ENCODE results near the gene FIGNL2. TPM values are rescaled to one million over a fixed set of nuclear protein-coding genes. Genes with fewer than 3 reads are reported as not detected.

Gene FIGNL2
- total RNA-seq, 1 donor from 2014 or later = 9.3 TPM

DNA sequence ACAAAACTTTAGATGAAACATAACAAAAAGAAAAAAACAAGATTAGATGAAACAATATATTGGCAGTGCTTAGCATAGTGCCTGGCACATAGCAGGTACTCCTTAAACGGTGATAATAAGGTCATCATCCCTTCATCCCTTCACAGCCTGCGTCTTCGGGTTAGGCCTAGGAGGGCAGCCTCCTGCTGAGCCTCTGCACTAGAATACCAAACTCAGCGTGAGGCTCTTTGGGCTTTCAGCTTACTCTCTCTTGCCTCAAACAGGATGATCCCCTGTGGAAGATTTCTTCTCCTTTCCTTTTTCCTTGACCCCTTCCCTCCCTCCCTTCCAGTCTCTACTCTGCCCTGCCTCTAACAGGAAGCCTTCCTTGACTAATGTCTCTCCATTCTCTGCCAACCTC, 14.4 kb upstream of the FIGNL2 start:
- TF ChIP-seq EZH2 (IDR thresholded peaks at IDR 0.05) = no peak
- TF ChIP-seq, protein P1, sequence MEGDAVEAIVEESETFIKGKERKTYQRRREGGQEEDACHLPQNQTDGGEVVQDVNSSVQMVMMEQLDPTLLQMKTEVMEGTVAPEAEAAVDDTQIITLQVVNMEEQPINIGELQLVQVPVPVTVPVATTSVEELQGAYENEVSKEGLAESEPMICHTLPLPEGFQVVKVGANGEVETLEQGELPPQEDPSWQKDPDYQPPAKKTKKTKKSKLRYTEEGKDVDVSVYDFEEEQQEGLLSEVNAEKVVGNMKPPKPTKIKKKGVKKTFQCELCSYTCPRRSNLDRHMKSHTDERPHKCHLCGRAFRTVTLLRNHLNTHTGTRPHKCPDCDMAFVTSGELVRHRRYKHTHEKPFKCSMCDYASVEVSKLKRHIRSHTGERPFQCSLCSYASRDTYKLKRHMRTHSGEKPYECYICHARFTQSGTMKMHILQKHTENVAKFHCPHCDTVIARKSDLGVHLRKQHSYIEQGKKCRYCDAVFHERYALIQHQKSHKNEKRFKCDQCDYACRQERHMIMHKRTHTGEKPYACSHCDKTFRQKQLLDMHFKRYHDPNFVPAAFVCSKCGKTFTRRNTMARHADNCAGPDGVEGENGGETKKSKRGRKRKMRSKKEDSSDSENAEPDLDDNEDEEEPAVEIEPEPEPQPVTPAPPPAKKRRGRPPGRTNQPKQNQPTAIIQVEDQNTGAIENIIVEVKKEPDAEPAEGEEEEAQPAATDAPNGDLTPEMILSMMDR (IDR thresholded peaks at IDR 0.05) = no peak
- no peak for TF ChIP-seq EZH2phosphoT487 (IDR thresholded peaks at IDR 0.05)
- no peaks in the 10 kb centered on the region for H3K36me3 Mint-ChIP-seq
- Histone ChIP-seq H3K36me3 (no peaks in the 10 kb centered on the region), H3K27ac (no peak overlapping the region), H3K4me2 (peak overlapping the region; percentile 88), H3K27me3 (peaks cover 30% of the 10 kb centered on the region), H3K4me1 (peaks cover 38% of the 10 kb centered on the region), H3K9me3 (ENCODE audit: low read depth) (no peaks in the 10 kb centered on the region), H3K4me3 (peak overlapping the region; percentile 53), H2AFZ (replicated peaks) (no peak overlapping the region), H3F3A (ENCODE audit: low read depth) (peaks cover 56% of the 10 kb centered on the region), H4K20me1 (ENCODE audit: low read depth) (peaks cover 36% of the 10 kb centered on the region), H3K79me2 (ENCODE audit: low read depth) (no peaks in the 10 kb centered on the region), H3K9ac (no peak overlapping the region)
- peaks cover 52% of the 10 kb centered on the region for H3K4me1 Mint-ChIP-seq
- peak overlapping the region; percentile 86 for H3K27ac Mint-ChIP-seq
- H3K27me3 Mint-ChIP-seq (ENCODE audit: insufficient read depth, low read depth) = peaks cover 44% of the 10 kb centered on the region
- DNase-seq (ENCODE audit: low spot score) = peak; percentile 83
- no peaks in the 10 kb centered on the region for H3K9me3 Mint-ChIP-seq
- H3K4me3 Mint-ChIP-seq = peak overlapping the region; percentile 74

DNA sequence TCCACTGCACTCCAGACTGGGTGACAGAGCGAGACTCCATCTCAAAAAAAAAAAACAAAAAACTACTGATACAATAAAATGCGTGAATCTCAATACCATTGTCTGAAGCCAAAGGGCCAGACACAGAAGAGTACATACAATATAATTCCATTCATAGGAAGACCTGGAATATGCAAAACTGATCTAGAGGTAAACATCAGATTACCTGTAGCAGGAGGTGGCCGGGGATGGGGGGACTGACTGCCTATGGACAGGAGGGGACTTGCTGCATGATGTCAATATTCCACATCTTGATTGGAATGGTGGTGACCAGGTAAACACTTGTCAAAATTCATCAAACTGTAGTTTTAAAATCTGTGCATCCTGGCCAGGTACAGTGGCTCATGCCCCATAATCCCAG, 12.5 kb upstream of the FIGNL2 start:
- no peaks in the 10 kb centered on the region for H3K9me3 ChIP-seq (ENCODE audit: low read depth)
- H4K20me1 ChIP-seq (ENCODE audit: low read depth) = peaks cover 31% of the 10 kb centered on the region
- H3K4me1 ChIP-seq = peaks cover 39% of the 10 kb centered on the region
- Mint-ChIP-seq H3K4me3 (peak overlapping the region; percentile 57), H3K27me3 (ENCODE audit: insufficient read depth, low read depth) (peaks cover 33% of the 10 kb centered on the region), H3K36me3 (no peaks in the 10 kb centered on the region), H3K4me1 (peaks cover 47% of the 10 kb centered on the region), H3K9me3 (no peaks in the 10 kb centered on the region), H3K27ac (no peak overlapping the region)
- no peak overlapping the region for H2AFZ ChIP-seq (replicated peaks)
- H3K9ac ChIP-seq = no peak overlapping the region
- no peak for TF ChIP-seq EZH2phosphoT487 (IDR thresholded peaks at IDR 0.05)
- TF ChIP-seq, protein P1 (IDR thresholded peaks at IDR 0.05) = no peak
- no peak for TF ChIP-seq EZH2 (IDR thresholded peaks at IDR 0.05)
- H3K4me3 ChIP-seq = no peak overlapping the region
- no peaks in the 10 kb centered on the region for H3K36me3 ChIP-seq
- H3K27ac ChIP-seq = no peak overlapping the region
- peaks cover 66% of the 10 kb centered on the region for H3F3A ChIP-seq (ENCODE audit: low read depth)
- H3K27me3 ChIP-seq = peaks cover 18% of the 10 kb centered on the region
- no peak for DNase-seq (ENCODE audit: low spot score)
- H3K4me2 ChIP-seq = no peak overlapping the region
- no peaks in the 10 kb centered on the region for H3K79me2 ChIP-seq (ENCODE audit: low read depth)

DNA sequence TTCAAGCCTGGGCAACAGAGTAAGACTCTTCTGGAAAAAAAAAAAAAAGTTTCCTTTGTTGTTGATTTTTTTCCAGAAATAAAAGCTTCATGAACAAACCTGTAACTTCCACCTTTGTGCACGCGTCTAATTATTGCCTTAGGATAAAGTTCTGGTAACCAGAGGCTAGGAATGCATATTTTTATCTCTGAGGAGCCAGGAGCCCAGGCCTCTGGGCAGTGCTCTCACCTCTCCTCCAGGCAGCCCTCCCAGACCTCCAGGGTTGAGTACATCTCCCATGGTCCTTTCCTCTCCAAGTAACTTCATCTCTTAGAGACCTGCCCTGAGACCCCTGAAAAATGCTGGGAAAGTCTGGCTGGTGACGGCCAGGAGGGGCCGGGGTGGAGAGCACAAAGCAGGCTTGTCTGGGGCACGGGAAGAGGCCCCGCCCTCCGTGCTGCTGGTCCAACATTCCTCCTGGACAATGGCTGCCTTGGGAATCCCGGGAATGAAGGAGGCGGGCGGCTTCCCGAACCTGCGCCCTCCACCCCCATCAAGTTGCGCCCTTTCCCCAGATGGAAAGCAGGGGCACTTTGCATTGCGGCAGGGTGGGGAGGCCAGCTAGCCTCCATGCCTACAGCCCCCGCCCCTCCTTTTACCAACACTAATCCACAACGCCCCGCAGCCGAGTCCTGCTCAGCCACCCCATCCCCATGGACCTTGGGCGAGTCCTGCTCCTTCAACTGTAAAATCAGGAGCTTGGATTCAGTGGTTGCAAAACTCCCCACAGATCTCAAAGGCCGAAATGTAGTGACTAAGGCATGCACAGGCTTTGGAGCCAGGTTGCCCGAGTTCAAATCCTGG, 7.3 kb upstream of the FIGNL2 start:
- Histone ChIP-seq H2AFZ (replicated peaks) (peak overlapping the region; percentile 58), H3F3A (ENCODE audit: low read depth) (peaks cover 34% of the 10 kb centered on the region), H3K79me2 (ENCODE audit: low read depth) (no peaks in the 10 kb centered on the region), H3K4me3 (peak overlapping the region; percentile 38), H3K27me3 (no peaks in the 10 kb centered on the region), H3K27ac (peak overlapping the region; percentile 66), H3K9ac (no peak overlapping the region), H3K4me2 (peak overlapping the region; percentile 68), H3K9me3 (ENCODE audit: low read depth) (no peaks in the 10 kb centered on the region), H3K36me3 (no peaks in the 10 kb centered on the region), H3K4me1 (peaks cover 15% of the 10 kb centered on the region), H4K20me1 (ENCODE audit: low read depth) (no peaks in the 10 kb centered on the region)
- H3K4me1 Mint-ChIP-seq = peaks cover 42% of the 10 kb centered on the region
- TF ChIP-seq EZH2phosphoT487 (IDR thresholded peaks at IDR 0.05) (no peak), EZH2 (IDR thresholded peaks at IDR 0.05) (no peak)
- TF ChIP-seq, protein P1 (IDR thresholded peaks at IDR 0.05) = no peak
- H3K9me3 Mint-ChIP-seq = peaks cover 3% of the 10 kb centered on the region
- peak overlapping the region; percentile 97 for H3K27ac Mint-ChIP-seq
- peak; percentile 95 for DNase-seq (ENCODE audit: low spot score)
- H3K27me3 Mint-ChIP-seq (ENCODE audit: insufficient read depth, low read depth) = peaks cover 29% of the 10 kb centered on the region
- peaks cover 4% of the 10 kb centered on the region for H3K36me3 Mint-ChIP-seq
- H3K4me3 Mint-ChIP-seq = peak overlapping the region; percentile 81
